Measurements from ENCODE around the gene TMEM270.
A peak's percentile ranks its signal among the peaks of the same experiment; 100 is the strongest.
"Not testable (repeated sequence)": the region's sequence is repeated elsewhere in the genome, so short reads cannot be mapped to it uniquely, and the experiment has no call there.

Gene TMEM270

DNA sequence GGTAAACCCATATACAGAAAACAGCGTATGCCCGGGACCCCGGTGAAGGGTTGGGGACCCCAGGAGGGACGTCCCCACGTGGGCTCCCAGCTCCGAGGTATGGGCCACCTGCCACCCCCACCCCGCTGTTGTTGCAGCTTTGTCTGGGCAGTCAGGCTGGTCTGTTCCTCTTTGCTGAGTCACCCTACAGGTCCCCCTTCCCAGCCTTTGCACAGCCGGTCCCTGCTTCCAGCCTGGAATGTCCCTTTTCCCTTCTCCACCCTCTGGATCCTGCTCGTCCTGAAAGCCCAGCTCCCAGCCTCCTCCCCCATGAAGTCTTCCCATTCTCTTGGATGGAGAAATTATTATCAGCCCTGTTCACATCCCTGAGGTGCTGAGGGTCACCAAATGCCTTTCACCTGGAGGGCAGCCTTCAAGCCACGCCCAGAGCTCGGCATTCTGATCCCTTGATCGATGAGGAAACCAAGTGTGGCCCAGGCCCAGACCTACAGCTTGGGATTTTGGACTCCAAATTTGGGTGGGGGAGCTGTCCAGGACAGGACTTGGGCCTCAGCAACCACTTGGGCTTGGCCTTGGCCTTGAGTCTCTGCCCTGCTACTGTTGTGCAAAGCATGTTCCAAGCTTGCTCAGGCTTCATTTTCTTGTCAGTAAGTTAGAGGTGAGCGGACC, 27.6 kb upstream of the TMEM270 start:
- DNase-seq = no peak

DNA sequence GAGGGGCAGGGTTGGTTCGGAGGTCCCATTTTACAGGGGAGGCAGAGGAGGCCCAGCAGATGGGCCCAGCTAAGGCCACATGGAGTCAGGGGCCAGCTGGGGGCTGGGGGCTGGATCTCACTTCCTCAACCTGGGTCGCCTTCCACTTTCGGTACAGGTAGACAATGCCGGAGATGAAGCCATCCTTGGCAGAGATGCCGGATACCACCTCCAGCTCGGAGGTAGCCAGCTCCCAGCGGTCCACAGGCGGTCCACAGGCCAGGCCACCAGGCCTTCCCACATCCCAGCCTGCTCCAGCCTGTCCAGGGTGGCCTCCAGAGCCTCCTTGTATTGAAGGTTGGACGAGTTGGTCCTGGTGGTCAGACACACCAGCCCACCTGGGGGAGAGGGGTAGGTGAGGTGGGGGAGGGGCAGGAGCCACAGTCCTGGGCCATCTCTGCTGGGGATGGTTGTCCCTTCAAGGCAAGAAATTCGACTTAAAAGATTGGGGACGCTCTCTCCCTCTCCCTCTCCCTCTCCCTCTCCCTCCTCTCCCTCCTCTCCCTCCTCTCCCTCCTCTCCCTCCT, 26.2 kb upstream of the TMEM270 start:
- DNase-seq = no peak

DNA sequence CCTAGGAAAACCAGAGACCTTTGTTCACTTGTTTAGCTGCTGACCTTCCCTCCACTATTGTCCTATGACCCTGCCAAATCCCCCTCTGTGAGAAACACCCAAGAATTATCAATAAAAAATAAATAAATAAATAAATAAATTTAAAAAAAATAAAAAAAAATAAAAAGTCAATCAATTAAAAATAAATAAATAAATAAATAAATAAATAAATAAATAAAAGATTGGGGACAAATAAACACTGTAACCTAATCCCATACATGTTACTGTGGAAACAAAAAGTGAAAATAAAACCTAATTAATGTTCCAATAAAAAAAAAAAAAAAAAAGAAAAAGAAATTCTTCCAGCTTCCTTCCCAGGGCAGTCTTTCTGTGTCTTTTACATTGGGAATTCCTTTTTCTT, 23.8 kb upstream of the TMEM270 start:
- not testable (repeated sequence) for DNase-seq

DNA sequence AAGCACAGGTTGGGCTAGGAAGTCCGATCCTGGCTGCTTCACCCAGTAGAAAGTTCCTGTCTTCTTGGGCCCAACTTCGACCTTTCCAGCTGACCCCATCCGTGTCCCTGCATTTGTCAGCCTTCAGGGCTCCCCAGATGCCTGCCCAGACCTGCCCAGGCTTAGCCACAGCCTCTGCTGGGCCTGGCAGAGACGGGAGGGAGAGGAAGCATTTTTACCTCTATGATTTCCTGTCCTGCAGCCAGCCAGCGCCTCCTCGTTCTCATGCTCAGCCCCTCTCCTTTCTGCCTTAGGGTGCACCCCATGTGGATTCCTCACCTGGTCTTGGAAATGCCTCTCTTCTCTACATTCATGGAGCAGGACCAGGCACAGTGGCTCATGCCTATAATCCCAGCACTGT, 22.3 kb upstream of the TMEM270 start:
- DNase-seq = no peak

DNA sequence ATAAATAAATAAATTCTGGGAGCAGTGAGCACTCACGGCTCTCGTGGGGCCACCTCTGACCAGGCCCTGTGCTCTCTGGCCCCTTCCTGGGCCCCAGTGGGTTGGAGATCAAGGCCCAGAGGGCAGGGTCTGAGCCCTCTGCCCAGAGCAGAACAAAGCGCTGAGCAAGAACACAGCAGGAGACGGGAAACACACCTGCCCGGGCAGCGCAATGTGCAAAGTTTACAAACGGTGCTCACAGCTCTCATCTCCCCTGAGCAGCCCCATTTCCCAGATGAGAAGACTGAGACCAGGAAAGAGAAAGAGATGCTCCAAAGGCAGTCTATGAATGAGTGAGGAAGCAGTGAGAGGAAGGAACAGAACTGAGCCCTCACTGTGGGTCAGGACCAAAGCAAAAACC, 21.7 kb upstream of the TMEM270 start:
- DNase-seq = no peak

DNA sequence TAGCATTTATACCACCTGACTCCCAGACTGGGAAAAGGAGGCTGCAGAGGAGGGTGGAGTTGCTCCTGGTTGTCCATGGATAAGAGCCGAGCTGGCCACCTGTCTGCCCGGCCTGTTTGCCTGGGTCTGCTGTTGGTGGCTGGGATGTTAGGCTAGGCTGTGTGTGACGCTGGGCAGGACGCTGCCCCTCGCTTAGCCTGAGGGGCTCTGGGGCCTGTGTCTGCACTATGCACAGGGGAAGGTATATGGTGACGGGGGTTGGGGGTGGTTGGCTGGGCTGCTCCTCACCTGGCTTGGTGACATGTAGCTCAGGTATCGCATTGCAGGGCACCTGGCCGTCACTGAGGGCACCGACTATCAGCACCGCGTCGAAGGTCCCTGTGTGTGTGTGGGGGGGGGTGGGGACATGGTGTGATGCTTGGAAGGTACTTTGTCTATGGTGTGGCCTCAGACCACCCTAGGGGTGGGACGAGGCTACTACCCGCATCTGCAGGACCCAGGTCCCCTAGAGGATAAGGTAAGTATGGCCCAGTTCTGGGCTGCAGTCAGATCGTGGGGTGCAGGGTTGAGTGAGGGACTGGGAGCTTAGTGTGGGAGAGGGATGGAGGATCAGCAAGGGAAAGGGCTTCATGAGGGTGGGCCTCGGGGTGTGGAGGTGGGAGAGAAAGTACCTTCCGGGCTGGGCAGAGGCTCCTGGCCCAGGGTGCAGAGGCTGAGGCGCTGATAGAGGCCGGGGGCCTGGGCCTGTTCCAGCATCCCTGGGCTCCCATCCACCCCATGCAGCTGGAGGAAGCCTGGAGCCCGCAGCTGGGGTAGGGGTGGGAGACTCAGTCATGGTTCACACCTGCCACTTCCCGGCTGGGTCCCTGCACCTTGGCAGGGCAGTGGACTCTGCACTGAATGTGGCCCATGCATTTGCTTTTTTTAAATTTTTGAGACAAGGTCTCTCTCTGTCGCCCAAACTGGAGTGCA, 20.9 kb upstream of the TMEM270 start:
- no peak for DNase-seq

DNA sequence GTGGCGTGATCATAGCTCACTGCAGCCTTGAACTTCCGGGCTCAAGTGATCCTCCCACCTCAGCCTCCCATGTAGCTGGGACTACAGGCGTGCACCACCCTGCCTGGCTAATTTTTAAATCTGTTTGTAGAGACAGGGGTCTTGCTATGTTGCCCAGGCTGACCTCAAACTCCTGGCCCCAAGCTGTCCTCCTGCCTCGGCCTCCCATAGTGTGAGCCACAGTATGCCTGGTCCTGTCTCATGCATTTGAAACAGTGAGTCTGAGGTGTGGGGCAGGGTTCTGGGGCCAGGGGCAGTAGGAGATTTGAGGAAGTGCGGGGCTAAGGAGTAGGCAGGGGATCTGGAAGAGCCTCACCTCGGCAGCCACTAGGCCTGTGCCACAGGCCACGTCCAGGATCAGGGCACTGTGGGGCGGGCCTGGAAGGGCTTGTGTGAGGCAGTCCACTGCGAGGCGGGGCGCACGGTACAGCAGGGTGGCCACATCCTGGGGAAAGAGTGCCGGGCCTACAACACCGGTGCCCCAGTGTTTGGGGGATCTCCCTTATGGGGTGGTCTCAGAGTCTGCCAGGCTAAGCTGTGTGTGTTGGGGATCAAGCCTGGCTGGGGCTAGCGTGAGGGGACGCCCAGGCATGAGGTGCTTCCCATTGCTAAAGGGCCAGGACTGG, 20.1 kb upstream of the TMEM270 start:
- no peak for DNase-seq

DNA sequence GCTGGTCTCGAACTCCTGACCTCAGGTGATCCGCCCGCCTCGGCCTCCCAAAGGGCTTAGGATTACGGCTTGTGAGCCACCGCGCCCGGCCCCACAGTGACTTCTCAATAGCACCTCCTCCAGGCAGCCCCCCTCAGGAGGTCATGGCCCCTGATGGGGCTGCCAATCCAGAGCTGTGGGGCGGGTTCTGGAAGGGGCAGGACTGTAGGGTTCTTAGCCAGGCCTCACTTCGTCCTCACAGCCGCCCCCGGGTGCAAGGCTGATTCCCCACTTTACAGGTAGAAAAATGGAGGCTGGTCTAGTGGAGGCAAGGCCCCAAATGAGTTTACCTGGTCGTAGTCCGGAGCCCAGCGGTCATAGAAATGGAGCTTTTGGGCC, 19.3 kb upstream of the TMEM270 start:
- no peak for DNase-seq

DNA sequence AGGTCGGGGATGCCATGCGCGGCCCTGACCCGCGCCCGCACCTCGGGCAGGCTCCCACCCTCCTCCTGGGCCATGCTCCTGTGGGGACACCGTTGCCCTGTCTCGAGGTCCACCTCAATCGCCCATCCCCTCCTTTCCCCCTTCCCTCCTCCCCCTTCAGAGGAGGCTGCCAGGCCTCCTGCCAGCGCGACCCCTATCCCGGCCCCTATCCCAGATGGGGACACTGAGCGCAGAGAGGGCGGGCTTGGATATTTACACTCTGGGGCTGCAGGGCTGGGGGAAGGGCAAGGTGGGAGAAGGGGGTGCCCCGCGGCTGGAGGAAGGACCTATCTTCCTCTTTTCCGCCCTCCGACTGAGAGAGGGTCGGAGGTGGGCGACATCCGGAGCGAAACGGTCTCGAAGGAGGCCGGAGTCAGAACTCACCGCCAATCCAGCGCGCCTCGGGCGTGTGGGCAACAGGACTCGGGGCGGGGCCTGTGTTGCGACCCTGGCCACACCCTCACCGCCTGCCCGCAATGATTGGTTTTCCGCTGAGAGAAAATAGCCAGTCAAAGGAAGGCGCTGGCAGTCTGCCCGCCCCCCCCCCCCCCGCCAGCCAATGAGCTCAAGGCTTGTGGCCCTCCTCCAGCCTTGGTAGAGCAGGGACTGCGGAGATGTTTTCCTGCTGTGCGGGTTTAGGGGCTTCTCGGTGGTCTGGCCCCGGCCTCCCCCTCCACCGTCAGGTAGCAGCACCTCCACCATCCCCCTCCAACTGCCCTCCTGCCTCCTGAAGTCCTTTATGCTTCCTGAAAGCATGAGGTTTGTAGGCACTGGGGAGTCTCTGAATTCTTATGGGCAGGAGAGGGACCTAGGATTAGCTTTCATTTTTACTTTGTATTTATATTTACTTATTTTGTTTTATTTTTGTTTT, 18.6 kb upstream of the TMEM270 start, which contains the start of gene METTL27:
Gene METTL27 (minus strand): TSS at position 450 of the 910 bp plus-strand sequence. CDS start 376 bp downstream, at position 74.
- DNase-seq = peak; percentile 85

DNA sequence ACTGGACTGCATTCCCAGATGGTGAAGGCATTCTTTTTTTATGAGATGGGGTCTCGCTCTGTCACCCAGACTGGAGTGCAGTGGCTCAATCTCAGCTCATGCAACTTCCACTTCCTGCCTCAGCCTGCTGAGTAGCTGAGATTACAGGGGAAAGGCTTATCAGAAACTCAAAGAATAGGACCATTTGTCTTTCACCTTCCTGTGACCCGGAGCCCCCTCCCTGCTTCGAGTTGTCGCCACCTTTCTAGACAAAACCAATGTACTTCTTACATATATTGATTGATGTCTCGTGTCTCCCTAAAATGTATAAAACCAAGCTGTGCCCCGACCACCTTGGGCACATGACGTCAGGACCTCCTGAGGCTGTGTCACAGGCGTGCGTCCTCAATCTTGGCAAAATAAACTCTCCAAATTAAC, 16.8 kb upstream of the TMEM270 start:
- DNase-seq = no peak

DNA sequence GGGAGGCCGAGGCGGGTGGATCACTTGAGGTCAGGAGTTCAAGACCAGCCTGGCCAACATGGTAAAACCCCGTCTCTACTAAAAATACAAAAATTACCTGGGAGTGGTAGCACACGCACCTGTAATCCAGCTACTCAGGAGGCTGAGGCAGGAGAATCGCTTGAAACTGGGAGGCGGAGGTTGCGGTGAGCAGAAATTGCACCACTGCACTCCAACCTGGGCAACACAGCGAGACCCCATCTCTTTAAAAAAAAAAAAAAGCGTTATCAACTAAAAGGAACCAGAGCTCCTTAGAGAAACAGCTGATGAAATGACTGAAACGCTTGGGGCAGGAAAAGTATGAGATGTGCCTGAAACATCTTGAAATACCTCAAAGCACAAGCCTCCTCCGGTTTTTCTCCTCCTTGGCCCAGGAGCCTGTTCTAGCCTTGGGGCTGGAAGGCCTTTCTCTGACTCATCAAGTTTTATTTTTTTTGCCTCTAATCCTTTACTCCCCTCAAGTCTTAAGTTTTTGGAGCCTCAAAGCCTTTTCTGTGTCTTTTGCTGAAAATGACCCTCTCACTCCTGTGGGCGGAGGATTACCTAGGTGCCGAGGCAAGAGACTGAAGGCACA, 16.0 kb upstream of the TMEM270 start:
- DNase-seq = peak; percentile 49

DNA sequence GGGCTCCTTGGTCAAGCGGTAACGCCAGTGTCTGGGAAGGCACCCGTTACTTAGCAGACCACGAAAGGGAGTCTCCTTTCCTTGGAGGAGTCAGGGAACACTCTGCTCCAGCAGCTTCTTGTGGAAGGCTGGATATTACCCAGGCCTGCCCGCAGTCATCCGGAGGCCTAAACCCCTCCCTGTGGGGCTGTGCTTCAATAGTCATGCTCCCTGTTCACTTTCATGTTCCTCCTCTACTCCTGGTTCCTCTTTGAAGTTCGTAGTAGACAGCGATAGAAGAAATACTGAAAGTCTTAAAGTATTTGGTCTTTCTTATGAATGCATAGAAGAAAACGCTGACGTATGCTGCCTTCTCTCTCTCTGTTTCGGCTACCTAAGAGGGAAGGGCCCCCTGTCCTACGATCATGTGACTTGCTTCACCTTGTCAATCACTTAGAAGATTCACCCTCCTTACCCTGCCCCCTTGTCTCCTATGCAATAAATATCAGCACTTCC, 15.2 kb upstream of the TMEM270 start:
- DNase-seq = not testable (repeated sequence)

DNA sequence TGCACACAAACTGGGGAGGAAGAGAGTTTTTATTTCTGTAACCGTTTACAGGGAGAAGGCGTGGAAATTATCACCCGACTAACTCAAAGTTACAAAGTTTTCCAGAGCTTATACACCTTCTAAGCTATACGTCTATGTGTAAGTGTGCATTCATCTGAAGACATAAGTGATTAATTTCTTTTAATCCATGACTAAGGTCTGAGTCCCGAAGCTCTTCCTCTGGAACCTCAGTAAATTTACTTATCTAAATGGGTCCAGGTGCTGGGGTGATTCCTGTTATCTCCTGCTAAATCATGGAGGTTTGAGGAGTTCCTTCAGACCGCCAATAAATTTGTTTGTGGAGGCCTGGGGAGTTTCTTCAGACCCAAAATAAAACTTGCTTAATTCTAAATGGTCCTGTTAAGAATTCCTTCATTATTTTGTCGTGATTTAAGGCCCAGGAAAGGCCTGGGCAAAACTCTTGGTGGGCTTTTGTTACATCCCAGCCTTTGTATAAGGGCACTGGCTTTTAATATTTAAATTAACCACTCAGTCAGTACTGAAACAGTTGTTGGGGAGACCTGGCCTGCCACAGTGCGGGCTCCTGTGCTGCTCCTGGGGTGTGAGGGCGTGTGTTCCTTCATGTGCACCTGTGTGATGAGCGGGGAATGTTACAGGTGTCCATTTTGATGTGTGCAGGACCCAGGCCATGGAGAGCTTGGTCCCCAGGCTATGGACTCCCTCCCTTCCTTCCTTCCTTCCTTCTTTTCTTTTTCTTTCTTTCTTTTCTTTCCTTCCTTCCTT, 12.8 kb upstream of the TMEM270 start:
- DNase-seq = no peak

DNA sequence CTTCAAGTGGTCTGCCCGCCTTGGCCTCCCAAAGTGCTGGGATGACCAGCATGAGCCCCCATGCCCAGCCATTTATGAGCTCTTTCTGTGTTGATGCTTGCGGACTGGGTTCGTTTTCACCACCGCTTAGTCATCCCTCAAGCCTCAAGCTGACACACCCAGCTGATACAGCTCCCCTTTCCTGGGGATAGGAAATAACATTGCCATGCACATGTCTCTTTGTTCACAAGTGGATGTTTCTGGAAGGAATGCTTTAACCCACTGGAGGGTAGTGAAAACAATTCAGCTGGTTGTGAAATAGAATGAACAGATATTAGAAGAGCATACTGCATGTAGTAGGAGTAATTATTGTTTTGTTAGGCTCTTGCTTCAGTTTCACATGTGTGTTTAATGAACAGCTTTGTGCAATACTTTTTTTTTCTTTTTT, 10.2 kb upstream of the TMEM270 start:
- peak; percentile 87 for DNase-seq

DNA sequence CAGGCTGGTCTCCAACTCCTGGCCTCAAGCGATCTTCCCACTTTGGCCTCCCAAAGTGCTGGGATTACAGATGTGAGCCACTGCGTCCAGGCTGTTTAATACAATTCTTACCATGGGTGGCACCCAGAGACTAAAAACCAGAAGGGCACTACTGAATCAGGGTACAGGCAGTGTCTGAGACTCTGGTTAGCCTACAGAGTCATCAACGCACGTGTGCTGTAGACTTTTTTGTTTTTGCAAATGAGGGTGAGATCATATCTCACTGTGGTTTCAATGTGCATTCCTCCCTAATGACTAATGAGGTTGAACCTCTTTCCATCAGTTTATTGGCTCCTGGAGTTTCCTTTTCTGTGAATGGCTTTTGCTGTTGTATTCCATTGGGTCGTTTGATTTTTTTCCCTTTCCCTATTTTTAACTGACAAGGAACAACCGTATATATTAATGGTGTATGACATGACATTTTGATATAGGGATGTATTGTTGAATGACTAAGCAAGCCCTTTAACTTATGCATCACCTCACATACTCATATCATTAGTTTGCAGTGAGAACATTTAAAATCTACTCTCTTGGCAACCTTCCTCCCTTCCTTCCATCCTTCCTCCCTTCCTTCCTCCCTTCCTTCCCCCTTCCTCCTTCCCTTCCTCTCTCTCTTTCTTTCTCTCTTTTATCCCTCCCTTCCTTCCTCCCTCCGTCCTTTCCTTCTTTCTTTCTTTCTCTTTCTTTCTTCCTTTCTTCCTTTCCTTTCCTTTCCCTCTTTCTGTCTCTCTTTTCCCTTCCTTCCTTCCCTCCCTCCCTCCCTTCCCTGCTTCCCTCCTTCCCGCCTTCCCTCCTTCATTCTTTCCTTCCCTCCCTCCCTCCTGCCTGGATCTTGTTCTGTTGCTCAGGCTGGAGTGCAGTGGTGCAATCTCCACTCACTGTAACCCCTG, 9.3 kb upstream of the TMEM270 start:
- DNase-seq = peak; percentile 82

DNA sequence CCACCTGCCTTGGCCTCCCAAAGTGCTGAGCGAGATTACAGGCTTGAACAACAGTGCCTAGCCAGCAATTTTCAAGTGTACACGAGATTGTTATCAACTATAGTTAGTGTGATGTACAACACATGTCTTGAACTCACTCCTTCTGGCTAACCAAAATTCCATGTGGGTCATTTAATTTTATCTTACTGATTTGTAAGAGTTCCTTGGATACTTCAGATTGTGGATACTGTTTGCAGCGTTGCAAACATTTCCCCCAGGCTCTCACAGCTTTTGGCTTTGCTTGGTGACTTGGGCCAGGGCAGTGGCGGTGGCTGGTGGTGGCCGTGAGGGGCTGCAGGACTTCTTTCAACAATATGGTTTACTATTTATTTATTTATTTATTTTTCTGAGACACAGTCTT, 8.5 kb upstream of the TMEM270 start:
- DNase-seq = no peak

DNA sequence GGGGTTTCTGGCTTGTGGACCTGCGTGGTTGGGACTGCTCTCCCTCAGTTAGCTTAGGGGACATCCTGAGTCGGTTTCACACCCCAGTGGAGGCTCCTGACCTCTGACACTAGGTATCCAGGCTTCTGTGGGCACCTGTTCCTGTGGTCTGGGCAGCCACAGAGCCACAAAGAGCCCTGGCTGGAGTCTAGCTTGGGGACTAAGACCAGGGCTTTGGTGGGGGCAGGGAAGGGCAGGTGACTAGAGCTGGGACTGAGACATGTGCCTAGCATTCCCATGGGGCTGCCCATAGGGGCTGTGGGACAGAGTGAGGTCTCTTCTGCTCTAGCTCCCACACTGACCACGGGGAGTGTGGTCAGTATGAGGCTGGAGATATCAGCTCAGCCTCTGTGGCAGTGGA, 4.0 kb upstream of the TMEM270 start:
- no peak for DNase-seq

DNA sequence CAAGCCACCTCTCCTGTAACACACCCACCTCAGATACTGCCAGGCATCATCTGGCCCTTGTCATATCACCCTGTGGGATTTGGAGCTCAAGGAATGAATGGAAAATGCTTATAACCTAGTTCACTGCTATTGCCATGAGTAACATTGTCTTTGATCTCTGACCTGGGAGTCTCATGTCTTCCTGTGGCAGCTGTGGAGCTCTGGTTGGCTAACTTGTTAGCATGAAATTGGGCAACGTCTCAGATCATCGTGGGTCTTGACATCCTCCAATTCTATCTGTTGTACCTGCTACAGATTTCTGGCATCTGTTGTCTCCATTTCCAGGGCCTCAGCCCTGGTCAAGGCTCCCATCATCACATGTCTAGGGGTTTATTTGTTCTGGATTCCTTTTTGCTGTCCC, 2.2 kb upstream of the TMEM270 start:
- no peak for DNase-seq

DNA sequence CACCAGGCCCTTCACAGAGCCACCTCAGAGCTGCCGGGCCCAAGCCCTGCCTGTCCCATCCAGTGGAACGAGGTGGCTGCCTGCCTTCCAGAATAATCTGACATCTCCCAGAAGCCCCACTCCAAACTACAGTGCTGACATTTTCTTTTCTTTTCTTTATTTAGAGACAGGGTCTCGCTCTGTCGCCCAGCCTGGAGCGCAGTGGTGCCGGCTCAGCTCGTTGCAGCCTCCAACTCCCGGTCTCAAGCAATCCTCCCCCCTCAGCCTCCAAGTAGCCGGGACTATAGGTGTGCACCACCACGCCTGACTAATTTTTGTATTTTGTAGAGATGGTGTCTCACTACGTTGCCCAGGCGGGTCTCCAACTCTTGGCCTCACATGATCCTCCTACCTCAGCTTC, 346 bp downstream of the TMEM270 start:
- no peak for DNase-seq

Measured in amniotic stem cell (primary cell).